HG02943 (cell line): ENCODE results near the gene PTPRC.
A peak's percentile ranks its signal among the peaks of the same experiment; 100 is the strongest.

Source experiments
- ATAC-seq: cut with Tn5 transposase; IDR thresholded peaks from one replicate; pipeline ENCODE4 v1.9.1; 2021; ENCODE audit warnings: mild to moderate bottlenecking, low read depth, moderate library complexity; ENCODE audit not compliant: unreplicated experiment

PTPRC gene

DNA sequence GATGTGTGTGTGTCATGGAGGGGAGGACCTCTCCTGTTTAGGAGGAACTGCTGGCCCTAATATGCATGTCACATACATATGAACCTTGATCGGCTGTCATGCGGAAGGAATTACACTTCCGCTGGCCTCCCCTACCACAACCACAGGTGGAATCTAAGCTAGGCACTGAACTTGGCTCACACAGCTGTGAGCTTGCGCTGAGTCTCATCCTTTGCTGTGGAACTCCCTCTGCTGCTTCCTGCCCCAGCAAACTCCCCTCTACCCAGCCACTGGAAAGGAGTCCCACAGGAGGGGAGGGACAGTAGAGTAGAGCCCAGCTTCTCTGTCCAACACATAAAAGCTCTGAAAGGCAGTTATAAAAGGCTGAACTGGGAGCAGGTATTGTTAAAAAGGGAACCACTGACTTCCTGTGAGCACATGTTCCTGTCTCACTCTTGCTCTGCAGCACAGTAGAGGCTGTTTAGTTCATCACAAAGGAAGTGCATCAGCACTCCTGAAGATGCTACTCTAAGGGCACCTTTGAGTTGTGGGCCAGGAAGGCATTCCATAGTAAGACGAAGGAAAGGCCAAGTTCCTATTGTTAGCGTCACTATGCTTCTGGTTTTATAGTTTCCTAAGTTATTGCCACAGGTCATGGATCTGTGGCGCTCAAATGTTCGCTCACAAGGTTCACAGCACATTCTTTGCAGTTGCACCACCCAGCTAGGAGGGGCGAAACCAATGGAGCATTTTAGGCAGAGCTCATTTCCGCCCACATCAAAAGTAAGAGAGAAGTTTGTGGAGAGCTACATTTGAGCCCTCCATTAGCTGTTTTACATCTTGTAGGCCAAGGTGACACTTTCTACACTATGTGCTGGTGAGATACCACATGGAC lies 17.7 kb upstream of the PTPRC start:
- ATAC-seq = peak; percentile 63

DNA sequence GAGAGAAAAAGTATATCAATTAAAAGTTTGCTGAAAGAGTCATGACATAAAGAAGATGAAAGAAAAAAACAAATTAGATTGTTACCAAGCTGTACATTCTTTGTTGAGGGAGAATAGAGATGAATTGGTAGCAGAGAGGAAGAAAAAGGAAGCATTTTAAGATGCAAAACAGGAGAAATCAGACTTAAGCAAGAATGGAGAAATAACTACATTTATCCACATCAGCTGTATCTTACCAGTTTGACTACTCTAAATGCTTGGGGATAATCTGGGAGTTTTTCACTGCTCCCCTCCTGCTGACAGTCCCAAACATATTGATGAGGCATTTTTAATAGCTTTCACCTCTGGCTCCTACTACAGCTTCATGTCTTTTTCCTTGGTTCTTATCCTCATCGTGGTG lies 16.8 kb upstream of the PTPRC start:
- no peak for ATAC-seq

DNA sequence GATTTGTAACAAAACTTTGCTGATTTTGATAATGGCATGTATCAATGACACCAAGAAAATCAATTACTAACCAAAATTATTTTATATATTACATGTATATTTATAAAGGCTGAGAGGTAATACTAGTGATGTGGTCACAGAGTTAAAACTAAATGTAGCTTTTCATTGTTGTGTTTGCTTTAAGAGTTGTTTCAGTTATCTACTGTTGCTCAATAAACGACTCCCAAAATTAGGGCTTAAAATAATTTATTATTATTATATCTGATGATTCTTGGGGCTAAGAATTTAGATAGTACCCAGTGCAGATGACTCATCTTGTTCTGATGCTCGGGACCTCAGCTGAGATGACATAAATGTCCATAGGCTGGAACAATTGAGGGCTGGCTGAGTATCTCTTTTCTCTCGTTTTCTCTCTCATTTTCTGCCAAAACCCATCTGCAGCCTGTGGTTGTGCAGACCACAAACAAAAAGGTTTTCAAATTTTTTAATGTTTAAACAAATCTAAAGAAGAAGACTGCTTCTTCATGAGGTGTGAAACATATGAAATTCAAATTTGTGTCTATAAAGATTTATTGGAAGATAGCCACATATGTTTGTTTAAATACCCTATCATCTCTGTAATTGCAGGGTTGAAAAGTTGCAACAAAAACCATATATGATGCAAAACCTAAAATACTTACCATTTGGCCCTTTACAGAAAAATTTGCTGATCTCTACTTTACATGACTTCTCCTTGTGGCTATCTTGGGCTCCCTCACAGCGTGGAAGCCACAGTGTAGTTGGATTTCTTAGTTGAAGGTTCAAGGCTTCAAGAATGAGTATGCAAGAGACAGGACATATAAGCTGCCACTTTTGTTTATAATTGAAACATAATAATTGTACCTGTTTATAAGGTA lies 14.8 kb upstream of the PTPRC start:
- no peak for ATAC-seq

DNA sequence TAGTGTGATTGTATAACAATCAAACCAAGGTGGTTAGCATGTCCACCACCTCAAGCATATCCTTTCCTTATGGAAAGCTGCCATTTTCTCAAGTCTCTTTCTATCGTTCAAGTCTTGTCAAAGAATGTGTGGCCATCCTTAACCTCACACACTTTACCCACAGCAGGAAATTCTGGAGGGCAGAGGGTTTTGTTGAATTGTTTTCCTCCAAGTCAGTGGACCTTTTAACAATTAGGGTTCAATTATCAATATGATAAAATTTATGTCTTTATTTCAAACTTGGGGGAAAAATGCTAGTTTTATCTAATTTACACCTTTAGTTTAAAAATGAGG lies 14.2 kb upstream of the PTPRC start:
- no peak for ATAC-seq

DNA sequence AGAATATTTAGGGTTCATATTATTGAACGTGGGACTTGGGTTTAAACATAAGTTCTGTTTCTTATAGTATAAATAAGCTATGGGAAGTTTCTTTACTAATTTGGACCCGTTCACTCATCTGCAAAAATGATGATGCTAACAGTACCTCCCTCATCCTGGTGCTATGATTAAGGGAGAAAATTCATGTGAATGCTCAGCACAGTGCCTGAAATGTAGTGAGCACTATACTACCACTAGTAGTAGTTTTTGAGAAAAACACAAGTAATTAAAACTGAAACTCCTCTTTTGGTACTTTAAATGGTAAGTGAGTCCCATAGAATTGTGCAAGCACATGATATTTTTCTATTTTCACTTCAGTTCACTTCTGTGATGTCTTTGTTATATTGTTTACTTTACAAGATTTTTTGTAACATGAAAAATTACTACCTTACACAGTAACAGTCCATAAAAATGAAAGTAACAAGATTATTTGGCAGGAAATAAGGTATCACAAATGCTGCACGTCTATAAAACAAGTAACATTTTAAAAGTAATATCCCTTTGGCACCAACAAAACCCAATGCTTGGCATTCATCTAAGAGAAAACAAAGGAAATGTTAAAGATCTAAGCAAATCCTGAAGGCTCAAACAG lies 11.3 kb upstream of the PTPRC start:
- no peak for ATAC-seq

DNA sequence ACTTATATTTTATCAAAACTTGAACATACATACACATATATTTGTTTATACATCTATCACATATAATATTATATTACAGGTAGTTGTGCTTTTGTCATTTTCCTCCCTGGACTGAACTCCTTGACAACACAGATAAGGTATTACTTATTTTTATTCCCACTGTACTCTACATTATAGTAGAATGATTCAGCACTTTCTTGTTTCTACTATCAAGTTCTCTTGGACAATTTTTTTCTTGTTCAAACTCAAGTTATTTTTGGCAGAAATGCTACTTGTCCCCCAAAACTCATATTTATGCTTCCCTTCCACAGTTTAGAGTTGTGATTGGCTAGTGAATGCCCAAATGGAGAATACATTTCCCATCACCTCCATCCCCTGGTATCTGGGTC lies 10.8 kb upstream of the PTPRC start:
- ATAC-seq = no peak

DNA sequence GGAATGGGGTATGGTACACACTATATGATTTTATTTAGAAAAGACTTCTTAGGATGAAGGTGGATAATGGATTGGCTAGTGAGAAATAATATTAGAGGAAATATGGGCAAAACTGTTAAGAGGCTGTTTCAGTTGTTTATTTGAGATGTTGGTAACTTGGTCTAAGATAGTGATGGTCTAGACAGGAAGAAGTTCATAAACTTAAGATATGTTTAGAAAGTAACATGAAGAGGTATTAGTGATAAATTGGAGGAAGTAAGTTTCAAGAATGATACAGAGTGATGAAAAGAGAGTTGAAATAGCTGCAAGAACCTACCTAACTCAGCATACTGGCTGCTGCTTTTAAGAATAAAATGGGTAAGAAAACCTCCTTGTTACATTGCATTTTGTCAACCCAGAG lies 9.2 kb upstream of the PTPRC start:
- ATAC-seq = no peak

DNA sequence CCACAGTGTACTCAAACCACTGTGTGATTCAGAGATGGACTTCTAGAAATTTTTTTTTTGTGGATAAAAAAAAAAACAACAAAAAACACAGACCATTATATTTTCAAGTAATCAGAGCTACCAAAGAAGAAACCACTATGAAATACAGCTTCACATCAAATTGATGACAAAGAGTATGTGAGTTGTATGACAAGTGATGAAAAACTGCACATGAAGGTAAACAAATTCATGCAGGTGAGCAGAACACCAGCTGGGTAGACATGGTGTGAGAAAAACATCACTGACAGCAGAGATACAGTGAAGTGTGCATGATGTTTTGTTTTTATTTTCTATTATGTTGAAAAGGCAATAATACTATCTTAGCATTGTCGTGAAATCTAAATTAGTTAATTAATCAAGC lies 8.0 kb upstream of the PTPRC start:
- ATAC-seq = no peak

DNA sequence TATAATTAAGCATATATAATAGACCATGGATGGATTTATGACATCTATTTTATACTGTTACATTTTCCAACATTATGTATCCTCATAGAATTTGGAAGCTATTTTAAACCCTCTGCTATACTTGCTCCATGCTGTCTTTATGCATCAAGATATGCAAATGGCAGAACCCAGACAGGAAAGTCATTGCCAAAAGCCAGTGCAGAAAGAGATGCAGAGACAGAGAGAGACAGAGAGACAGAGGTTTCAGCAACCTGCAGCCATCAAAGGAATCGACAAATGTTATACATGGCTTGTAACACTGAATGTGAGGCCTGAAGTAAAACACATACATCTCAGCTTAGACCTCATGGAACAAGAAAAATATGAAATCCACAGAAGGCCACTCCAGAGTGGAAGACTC lies 7.5 kb upstream of the PTPRC start:
- ATAC-seq = no peak

DNA sequence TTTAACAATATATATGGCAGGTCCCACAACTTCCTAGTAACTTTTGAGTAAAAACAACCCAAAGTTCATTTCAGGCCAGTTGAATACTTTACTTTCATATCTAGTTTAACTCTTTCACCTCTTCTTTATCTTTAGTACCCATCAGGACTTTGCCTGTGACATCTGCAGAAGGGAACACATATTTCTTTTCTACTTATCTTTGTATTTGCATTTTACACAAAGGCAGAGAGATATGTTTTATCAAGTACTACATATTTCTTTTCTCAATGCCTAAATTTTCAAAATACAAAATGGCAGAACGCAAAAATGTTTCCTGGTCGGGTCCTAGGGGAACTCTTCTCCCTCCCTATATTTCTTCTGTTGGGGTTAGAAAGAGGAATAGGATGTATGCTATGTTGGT lies 6.8 kb upstream of the PTPRC start:
- no peak for ATAC-seq

DNA sequence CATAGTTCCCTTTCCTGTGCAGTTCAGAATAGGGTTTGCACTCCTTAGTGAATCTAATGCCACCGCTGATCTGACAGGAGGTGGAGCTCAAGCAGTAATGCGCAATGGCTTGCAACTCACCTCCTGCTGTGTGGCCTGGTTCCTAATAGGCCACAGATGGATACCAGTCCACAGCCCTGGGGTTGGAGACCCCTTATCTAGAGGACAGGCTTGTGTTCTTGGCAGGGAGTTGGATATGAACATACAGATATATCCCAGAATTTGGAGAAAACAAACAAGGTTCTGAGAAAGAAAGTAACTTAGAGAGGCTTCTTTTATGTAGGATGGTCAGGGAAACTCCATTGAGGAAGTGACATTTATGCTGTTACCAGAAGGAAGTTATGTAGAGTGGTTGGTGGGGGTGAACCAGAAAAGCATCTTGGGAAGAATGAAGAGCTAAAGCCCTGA lies 5.1 kb upstream of the PTPRC start:
- no peak for ATAC-seq

DNA sequence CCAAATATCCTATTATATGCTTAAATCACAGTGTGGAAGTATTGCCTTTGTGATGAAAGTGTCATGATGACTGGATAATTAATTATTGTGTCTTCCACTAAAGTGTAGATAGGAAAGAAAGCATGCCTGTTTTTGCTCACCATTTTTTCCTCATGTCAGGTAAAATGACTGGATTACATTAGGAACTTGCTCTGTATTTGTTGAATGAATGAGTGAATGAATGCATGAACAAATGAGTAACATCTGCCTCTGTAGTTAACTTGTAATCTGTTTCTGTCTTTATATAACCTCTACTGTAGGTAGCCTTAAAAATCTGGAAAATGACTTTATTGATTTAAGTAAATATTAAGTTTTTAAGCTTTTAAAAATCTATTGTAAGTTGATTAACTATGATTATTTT lies 2.9 kb upstream of the PTPRC start:
- ATAC-seq = no peak

DNA sequence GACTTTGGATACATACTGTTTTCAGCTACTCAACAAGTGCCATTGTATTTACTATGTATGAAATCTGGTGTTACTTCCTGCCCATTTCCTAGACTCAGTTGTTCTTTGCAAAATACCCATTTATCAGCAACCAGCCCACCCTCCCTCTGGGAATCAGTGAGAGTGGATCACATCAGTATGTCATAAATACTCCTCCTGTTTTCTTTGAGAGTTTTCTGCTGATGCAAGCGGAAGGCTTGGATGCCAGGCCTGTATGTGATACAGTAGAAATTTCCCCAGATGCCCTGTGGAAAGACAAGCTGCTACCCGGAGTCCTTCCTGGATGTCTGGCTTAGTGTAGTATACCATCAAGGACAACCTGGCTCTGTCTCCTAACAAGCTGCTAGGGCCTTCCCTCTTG lies 2.4 kb upstream of the PTPRC start:
- ATAC-seq = no peak

DNA sequence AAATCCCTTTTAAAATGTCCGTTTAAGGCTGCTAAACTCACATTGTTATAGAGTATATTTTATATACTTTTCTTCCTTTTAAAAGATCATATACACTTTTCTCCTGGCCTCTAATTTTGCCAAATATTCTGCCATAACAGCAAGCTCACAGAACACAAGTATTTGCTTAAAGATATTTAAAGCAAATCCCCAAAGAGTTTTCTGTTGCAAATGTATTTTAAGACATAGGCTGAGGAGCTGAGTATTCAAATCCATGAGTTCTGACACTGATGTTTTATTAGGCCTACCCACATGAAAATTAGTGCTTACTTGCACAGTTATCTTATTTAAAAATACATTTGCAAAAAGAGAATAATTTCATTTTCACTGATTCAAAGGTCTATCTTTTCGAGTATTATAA lies 1.7 kb upstream of the PTPRC start:
- ATAC-seq = no peak

DNA sequence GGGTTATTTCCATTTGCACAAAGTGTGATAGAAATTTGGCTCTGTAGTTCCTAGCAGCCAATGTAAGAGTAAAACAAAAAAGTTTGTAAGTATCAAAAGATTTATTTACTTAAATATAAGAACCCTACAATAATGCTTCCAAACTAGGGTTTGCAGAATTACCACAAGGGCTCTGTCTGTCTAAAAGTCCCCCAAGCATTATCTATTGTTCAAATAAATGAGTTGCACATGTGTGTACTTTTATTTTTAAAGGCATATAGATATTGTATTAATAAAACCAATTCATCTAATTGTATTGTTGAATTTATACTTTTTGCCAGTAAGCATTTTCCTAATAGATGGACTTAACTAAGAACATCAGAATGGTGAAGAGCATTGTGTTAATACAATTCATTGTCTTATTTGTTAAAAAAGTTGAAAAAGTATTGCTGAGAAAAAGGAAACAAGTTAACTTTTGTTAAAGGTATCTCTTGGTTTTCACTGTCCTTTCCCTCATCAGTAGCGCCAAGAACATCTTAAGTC lies 863 bp upstream of the PTPRC start:
- no peak for ATAC-seq

DNA sequence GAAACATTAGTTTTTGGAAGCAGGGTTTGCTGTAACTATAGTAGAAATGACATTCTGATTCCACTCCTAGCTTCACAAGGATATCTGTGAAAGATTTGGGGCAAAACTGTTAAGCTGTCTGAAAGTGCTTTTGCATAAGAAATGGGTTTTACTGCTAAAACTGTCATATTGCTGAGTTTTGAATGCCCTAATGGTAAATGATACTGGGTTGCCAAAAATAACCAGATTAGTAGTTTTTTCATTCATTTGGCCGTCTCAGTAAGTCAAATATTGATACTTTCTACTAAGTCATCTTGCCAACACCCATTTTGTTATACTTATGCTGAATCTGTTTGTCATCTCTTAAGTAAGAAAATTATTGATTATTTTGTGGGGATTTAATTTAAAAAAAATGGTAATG lies 399 bp upstream of the PTPRC start:
- ATAC-seq = peak; percentile 20

DNA sequence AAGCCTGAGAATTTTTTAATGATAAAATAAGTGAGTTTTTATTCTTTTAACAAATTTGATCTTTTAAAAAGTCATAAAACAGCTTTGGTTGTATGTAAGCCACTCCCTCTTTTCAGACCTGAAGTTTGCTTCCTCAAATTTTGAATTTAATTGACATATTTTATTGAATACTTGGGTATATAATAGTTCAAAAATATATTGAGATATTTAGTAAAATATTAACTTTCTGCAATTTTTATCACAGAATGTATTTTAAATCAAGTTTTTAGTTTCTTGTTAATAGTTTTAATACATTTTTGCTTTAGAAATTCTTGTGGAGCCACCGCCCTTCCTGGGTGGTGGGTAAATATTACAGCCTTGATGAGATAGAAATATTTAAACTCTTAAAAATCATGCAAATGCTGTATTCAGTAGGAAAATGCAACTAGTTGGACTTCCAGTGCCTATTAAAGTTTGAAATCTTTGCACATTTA lies 867 bp downstream of the PTPRC start:
- no peak for ATAC-seq

DNA sequence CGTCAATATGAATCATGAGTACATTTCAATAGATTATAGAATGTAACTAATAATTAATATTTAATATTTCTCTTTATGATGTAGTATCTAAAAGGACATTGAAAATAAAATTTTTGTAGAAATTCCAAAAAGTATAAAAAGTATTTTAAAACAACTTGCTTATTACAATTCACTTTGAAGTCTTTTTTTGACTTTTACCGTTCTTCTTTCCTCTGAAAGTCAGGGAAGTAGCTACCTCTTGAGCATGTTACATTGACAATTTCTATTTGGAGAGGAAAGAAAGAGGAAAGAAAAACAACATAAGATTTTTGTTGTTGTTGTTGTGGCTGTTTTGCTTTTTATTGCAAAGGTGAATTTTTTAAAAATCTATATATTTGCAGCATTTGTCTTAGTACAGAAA lies 1.3 kb downstream of the PTPRC start:
- ATAC-seq = no peak

DNA sequence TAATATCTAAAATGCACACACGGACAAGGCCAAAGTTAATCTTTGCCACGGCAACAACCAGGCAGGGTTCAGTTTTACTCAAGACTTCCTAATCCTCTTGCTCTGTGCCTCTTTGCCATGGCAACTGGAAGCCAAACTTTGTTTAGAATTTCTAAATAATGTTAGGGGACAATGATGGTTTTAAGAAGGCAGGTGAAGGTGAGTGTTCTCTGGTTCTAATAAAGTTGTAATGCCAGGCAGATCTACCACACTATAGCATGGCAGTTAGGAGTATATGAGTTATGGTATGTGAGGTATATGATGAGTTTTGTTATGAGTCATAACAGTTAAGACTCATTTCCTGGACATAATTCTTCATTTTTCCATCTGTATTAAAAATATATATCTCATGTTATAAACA lies 2.7 kb downstream of the PTPRC start:
- no peak for ATAC-seq

DNA sequence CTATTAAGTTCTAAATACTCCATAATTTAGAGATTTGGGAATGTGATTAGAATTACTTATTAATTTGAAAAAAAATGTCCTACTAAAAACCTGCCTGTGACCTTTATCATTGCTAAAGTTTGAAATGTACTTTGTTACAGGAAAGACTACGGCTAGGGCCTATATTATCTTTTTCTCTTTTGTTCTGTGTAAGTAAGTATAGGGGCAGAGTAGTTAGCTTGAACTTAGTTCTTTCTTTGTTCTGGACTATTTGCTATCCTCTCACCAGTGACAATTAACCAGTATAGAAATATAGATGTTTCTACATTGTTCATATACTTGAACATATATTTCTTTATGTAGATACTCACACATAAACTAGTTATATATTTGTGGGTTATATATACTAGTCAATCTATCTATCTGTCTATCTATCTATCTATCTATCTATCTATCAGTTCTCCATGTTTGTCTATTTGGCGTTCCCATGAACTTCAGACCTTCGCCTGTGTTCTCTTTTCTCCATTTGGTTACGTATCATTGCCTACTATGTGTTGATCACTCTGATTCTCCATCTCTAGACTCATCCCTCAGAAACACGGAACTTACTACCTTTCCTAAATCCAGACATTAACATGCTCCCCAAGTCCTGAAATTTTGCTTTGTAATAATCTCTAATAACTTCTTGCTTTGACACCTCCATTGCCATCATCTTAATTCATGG lies 3.3 kb downstream of the PTPRC start:
- no peak for ATAC-seq
